Neural cell (in vitro differentiated cells): ENCODE results near the gene PTPN3. TPM values are rescaled to one million over a fixed set of nuclear protein-coding genes. Genes with fewer than 3 reads are reported as not detected.

Experiments used
- H2AFZ ChIP-seq: fragments of 200-600, 300-800 bp; sonication (generic), shearing (Covaris generic); 2 replicates; pipeline ENCODE4 v1.6.0; 2014; ENCODE audit warnings: low read depth, mild to moderate bottlenecking, antibody characterized with exemption, low read length, moderate library complexity
- H3F3A ChIP-seq: fragments of 200-600 bp; shearing (Covaris generic); 2 replicates; pipeline ENCODE4 v1.6.1; 2016; ENCODE audit warnings: mild to moderate bottlenecking, moderate library complexity, mixed read lengths, antibody characterized with exemption, low read length; ENCODE audit not compliant: insufficient read depth, poor library complexity, severe bottlenecking
- H3K27ac ChIP-seq: fragments of 200-600, 300-800 bp; sonication (generic), shearing (Covaris generic); 2 replicates; pipeline ENCODE4 v1.5.1; 2014; ENCODE audit warnings: mild to moderate bottlenecking, low read length, moderate library complexity
- H3K27me3 ChIP-seq: fragments of 300-800, 200-600 bp; sonication (generic), shearing (Covaris generic); 2 replicates; pipeline ENCODE4 v1.6.0; 2014; ENCODE audit warnings: mild to moderate bottlenecking, low read depth, low read length, moderate library complexity; ENCODE audit not compliant: insufficient read depth
- H3K36me3 ChIP-seq: fragments of 300-800, 200-600 bp; sonication (generic), shearing (Covaris generic); 2 replicates; pipeline ENCODE4 v1.5.1; 2014; ENCODE audit warnings: mild to moderate bottlenecking, antibody characterized with exemption, low read length, moderate library complexity; ENCODE audit not compliant: insufficient read depth
- H3K4me2 ChIP-seq: fragments of 300-800, 200-600 bp; sonication (generic), shearing (Covaris generic); 2 replicates; pipeline ENCODE4 v1.6.0; 2014; ENCODE audit warnings: mild to moderate bottlenecking, low read length
- H3K4me3 ChIP-seq: fragments of 300-800, 200-600 bp; sonication (generic), shearing (Covaris generic); 2 replicates; pipeline ENCODE4 v1.5.1; 2014; ENCODE audit warnings: mild to moderate bottlenecking, low read length, moderate library complexity
- H3K79me2 ChIP-seq: fragments of 200-600 bp; shearing (Covaris generic); replicated peaks from 2 replicates; pipeline ENCODE4 v1.6.0; 2014; ENCODE audit warnings: mild to moderate bottlenecking, low read length, moderate library complexity; ENCODE audit not compliant: insufficient read depth
- H3K9ac ChIP-seq: fragments of 300-800, 200-600 bp; sonication (generic), shearing (Covaris generic); 2 replicates; pipeline ENCODE4 v1.6.1; 2016; ENCODE audit warnings: mild to moderate bottlenecking, low read length, mixed read lengths
- H3K9me2 ChIP-seq: fragments of 200-600 bp; shearing (Covaris generic); 2 replicates; pipeline ENCODE4 v1.6.1; 2016; ENCODE audit warnings: mild to moderate bottlenecking, low read length, mixed read lengths; ENCODE audit not compliant: insufficient read depth
- H3K9me3 ChIP-seq: fragments of 200-600, 300-800 bp; sonication (generic), shearing (Covaris generic); 2 replicates; pipeline ENCODE4 v1.6.1; 2016; ENCODE audit warnings: mild to moderate bottlenecking, mixed run types, low read length, moderate library complexity, mixed read lengths
- H4K20me1 ChIP-seq: fragments of 200-600 bp; shearing (Covaris generic); 2 replicates; pipeline ENCODE4 v1.6.1; 2016; ENCODE audit warnings: mild to moderate bottlenecking, mixed run types; ENCODE audit not compliant: insufficient read depth
- EP300 ChIP-seq: fragments of 450-650 bp; conservative IDR thresholded peaks from 2 replicates; pipeline ENCODE4 v1.6.1; 2014; ENCODE audit warnings: antibody characterized with exemption, mild to moderate bottlenecking, moderate library complexity; ENCODE audit not compliant: poor library complexity, severe bottlenecking
- EZH2 ChIP-seq: fragments of 200-600, 300-800 bp; shearing (Covaris generic), sonication (generic); IDR thresholded peaks from 2 replicates; pipeline ENCODE4 v1.6.1; 2014; ENCODE audit warnings: antibody characterized with exemption, low read length, borderline replicate concordance, mild to moderate bottlenecking; ENCODE audit not compliant: insufficient read depth, poor library complexity, severe bottlenecking
- MXI1 ChIP-seq: fragments of 450-650 bp; conservative IDR thresholded peaks from 2 replicates; pipeline ENCODE4 v1.6.1; 2014; ENCODE audit warnings: antibody characterized with exemption, mild to moderate bottlenecking; ENCODE audit not compliant: poor library complexity, severe bottlenecking
- POLR2AphosphoS5 ChIP-seq: IDR thresholded peaks from 2 replicates; pipeline ENCODE4 v1.6.1; 2012
- RAD21 ChIP-seq: fragments of 450-650 bp; conservative IDR thresholded peaks from 2 replicates; pipeline ENCODE4 v1.6.1; 2014; ENCODE audit warnings: antibody characterized with exemption, mild to moderate bottlenecking, moderate library complexity
- SMC3 ChIP-seq: fragments of 450-650 bp; conservative IDR thresholded peaks from 2 replicates; pipeline ENCODE4 v1.6.1; 2014; ENCODE audit warnings: antibody characterized with exemption, mild to moderate bottlenecking, moderate library complexity; ENCODE audit not compliant: poor library complexity
- TAF1 ChIP-seq: IDR thresholded peaks from 2 replicates; pipeline ENCODE4 v1.6.1; 2012; ENCODE audit warnings: low read depth
- polyA plus RNA-seq: library from polyadenylated mRNA; depleted of rRNA; stranded (reverse); fragments of >200 nt; gene quantifications from 2 replicates; pipeline ENCODE4 v1.2.3, GENCODE V29; 2014
- TF ChIP-seq, protein P1 (sequence below): IDR thresholded peaks from 2 replicates; pipeline ENCODE4 v1.6.1; 2012; ENCODE audit warnings: borderline replicate concordance
- TF ChIP-seq, protein P2 (sequence below): fragments of 450-650 bp; IDR thresholded peaks from 2 replicates; pipeline ENCODE4 v1.5.1; 2014; ENCODE audit warnings: antibody characterized with exemption, mild to moderate bottlenecking, moderate library complexity; ENCODE audit not compliant: poor library complexity, severe bottlenecking

Gene PTPN3
- polyA plus RNA-seq, 1 donor from 2014 or later: 3.8 TPM

- Histone ChIP-seq H4K20me1 (no peaks in the 10 kb centered on the region), H3K36me3 (no peaks in the 10 kb centered on the region), H3K27me3 (no peaks in the 10 kb centered on the region), H3K9me2 (no peaks in the 10 kb centered on the region), H3K4me3 (no peak overlapping the region), H2AFZ (no peak overlapping the region), H3K9ac (no peak overlapping the region), H3K79me2 (no peaks in the 10 kb centered on the region), H3K9me3 (no peaks in the 10 kb centered on the region), H3F3A (no peaks in the 10 kb centered on the region), H3K27ac (no peak overlapping the region), H3K4me2 (no peak overlapping the region)
- TF ChIP-seq, protein P1, sequence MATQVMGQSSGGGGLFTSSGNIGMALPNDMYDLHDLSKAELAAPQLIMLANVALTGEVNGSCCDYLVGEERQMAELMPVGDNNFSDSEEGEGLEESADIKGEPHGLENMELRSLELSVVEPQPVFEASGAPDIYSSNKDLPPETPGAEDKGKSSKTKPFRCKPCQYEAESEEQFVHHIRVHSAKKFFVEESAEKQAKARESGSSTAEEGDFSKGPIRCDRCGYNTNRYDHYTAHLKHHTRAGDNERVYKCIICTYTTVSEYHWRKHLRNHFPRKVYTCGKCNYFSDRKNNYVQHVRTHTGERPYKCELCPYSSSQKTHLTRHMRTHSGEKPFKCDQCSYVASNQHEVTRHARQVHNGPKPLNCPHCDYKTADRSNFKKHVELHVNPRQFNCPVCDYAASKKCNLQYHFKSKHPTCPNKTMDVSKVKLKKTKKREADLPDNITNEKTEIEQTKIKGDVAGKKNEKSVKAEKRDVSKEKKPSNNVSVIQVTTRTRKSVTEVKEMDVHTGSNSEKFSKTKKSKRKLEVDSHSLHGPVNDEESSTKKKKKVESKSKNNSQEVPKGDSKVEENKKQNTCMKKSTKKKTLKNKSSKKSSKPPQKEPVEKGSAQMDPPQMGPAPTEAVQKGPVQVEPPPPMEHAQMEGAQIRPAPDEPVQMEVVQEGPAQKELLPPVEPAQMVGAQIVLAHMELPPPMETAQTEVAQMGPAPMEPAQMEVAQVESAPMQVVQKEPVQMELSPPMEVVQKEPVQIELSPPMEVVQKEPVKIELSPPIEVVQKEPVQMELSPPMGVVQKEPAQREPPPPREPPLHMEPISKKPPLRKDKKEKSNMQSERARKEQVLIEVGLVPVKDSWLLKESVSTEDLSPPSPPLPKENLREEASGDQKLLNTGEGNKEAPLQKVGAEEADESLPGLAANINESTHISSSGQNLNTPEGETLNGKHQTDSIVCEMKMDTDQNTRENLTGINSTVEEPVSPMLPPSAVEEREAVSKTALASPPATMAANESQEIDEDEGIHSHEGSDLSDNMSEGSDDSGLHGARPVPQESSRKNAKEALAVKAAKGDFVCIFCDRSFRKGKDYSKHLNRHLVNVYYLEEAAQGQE: no peak
- TF ChIP-seq, protein P2, sequence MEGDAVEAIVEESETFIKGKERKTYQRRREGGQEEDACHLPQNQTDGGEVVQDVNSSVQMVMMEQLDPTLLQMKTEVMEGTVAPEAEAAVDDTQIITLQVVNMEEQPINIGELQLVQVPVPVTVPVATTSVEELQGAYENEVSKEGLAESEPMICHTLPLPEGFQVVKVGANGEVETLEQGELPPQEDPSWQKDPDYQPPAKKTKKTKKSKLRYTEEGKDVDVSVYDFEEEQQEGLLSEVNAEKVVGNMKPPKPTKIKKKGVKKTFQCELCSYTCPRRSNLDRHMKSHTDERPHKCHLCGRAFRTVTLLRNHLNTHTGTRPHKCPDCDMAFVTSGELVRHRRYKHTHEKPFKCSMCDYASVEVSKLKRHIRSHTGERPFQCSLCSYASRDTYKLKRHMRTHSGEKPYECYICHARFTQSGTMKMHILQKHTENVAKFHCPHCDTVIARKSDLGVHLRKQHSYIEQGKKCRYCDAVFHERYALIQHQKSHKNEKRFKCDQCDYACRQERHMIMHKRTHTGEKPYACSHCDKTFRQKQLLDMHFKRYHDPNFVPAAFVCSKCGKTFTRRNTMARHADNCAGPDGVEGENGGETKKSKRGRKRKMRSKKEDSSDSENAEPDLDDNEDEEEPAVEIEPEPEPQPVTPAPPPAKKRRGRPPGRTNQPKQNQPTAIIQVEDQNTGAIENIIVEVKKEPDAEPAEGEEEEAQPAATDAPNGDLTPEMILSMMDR: no peak
- TF ChIP-seq EP300: no peak
- no peak for TF ChIP-seq EZH2
- TF ChIP-seq RAD21: no peak
- TF ChIP-seq TAF1: no peak
- no peak for TF ChIP-seq MXI1
- TF ChIP-seq POLR2AphosphoS5: no peak
- no peak for TF ChIP-seq SMC3
These were observed 58.0 kb downstream of the PTPN3 start for GRCh38 chr9:109440117-109440515.

DNA sequence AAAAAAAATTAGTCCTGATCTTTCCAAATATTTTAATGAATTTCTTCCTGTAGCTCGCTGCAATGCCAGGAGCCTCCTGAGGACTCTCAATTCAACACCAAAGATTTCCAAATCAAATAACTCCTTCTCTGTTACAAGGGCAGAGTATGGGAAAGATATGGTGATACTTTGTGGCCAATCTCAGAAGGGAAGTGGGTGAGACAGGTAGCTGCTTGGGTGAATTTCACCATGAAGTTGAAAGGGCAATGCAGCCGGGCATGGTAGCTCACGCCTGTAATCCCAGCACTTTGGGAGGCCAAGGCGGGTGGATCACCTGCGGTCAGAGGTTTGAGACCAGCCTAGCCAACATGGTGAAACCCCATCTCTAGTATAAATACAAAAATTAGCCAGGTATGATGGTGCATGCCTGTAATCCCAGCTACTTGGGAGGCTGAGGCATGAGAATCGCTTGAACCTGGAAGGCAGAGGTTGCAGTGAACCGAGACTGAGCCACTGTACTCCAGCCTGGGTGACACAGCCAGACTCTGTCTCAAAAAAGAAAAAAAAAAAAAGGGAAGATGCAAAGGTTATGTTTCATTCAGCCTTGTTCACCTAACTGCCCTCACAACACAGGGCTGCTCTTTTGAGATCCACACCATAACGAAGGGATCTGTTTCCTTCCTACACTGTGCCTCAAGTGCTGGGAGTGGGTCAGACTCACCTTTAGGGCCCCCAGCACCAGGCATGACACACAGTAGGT, 58.6 kb downstream of the PTPN3 start:
- TF ChIP-seq RAD21: no peak
- no peak for TF ChIP-seq MXI1
- no peak for TF ChIP-seq EP300
- TF ChIP-seq, protein P2: no peak
- Histone ChIP-seq H3K27ac (no peak overlapping the region), H2AFZ (no peak overlapping the region), H4K20me1 (no peaks in the 10 kb centered on the region), H3K9me3 (no peaks in the 10 kb centered on the region), H3K36me3 (no peaks in the 10 kb centered on the region), H3K79me2 (no peaks in the 10 kb centered on the region), H3K4me2 (no peak overlapping the region), H3K27me3 (no peaks in the 10 kb centered on the region), H3K4me3 (no peak overlapping the region), H3F3A (no peaks in the 10 kb centered on the region), H3K9me2 (no peaks in the 10 kb centered on the region), H3K9ac (no peak overlapping the region)
